ENCODE results near the gene SP2.
"Not testable (repeated sequence)": the region's sequence is repeated elsewhere in the genome, so short reads cannot be mapped to it uniquely, and the experiment has no call there.

Gene SP2

GRCh38 chr17:47925678-47925988, 29.6 kb downstream of the SP2 start:
- DNase-seq = no peak

- DNase-seq = no peak
Observed at GRCh38 chr17:47927821-47928400, 31.9 kb downstream of the SP2 start.

- peak; percentile 57 for DNase-seq
Observed at GRCh38 chr17:47928415-47928814, 32.4 kb downstream of the SP2 start.

GRCh38 chr17:47929218-47930000, 33.4 kb downstream of the SP2 start:
- DNase-seq = no peak

- no peak for DNase-seq
Observed at GRCh38 chr17:47931848-47932247, 35.8 kb downstream of the SP2 start.

- no peak for DNase-seq
Observed at GRCh38 chr17:47934856-47935255, 38.8 kb downstream of the SP2 start.

GRCh38 chr17:47935468-47935867, 39.4 kb downstream of the SP2 start:
- not testable (repeated sequence) for DNase-seq

- DNase-seq = peak; percentile 95
Observed at GRCh38 chr17:47935961-47936360, 39.9 kb downstream of the SP2 start.

- DNase-seq = no peak
Observed at GRCh38 chr17:47937941-47938340, 41.9 kb downstream of the SP2 start.

GRCh38 chr17:47941246-47942095, 45.4 kb downstream of the SP2 start, which contains the start of gene PNPO:
Gene PNPO (plus strand): TSS chr17:47941571. CDS start chr17:47941676, 105 bp downstream.
- DNase-seq = peak; percentile 99

- DNase-seq = no peak
Observed at GRCh38 chr17:47942096-47942510, 46.1 kb downstream of the SP2 start.

GRCh38 chr17:47942568-47942967, 46.5 kb downstream of the SP2 start:
- DNase-seq = no peak

GRCh38 chr17:47945080-47945479, 49.0 kb downstream of the SP2 start:
- DNase-seq = no peak

- no peak for DNase-seq
Observed at GRCh38 chr17:47945529-47946508, 49.8 kb downstream of the SP2 start.

GRCh38 chr17:47946516-47946915, 50.5 kb downstream of the SP2 start:
- DNase-seq = no peak

GRCh38 chr17:47946929-47947397, 50.9 kb downstream of the SP2 start:
- DNase-seq = peak; percentile 90

GRCh38 chr17:47948706-47949196, 52.7 kb downstream of the SP2 start:
- DNase-seq = no peak

GRCh38 chr17:47949197-47949759, 53.2 kb downstream of the SP2 start:
- DNase-seq = peak; percentile 91

- DNase-seq = peak; percentile 47
Observed at GRCh38 chr17:47949946-47950345, 53.9 kb downstream of the SP2 start.

GRCh38 chr17:47950448-47950847, 54.4 kb downstream of the SP2 start:
- no peak for DNase-seq

GRCh38 chr17:47952171-47953021, 56.4 kb downstream of the SP2 start:
- no peak for DNase-seq
